HepG2 (cell line): ENCODE data around the gene ATP13A1.

Experiments used
- CTCF ChIP-seq: sonication (generic); formaldehyde crosslinking; IDR thresholded peaks from 2 replicates; pipeline ENCODE4 v1.5.0; 2020; ENCODE audit warnings: mild to moderate bottlenecking, missing genetic modification reagents, moderate library complexity
- EZH2 ChIP-seq: conservative IDR thresholded peaks from 2 replicates; pipeline ENCODE4 v1.6.1; 2012; ENCODE audit warnings: mild to moderate bottlenecking, low read depth, low read length, moderate library complexity
- FOXK1 ChIP-seq: sonication (generic); formaldehyde crosslinking; IDR thresholded peaks from 2 replicates; pipeline ENCODE4 v1.4.0; 2020; ENCODE audit warnings: low read depth, missing genetic modification reagents, borderline replicate concordance
- HES4 ChIP-seq: sonication (generic); formaldehyde crosslinking; IDR thresholded peaks from 2 replicates; pipeline ENCODE4 v1.9.0; 2021; ENCODE audit warnings: mild to moderate bottlenecking, missing genetic modification reagents, borderline replicate concordance
- MAFK ChIP-seq, 2 experiments: IDR thresholded peaks in 1 of 2; conservative IDR thresholded peaks in 1 of 2; 2 replicates each; pipeline ENCODE4 v1.6.1; 2011; ENCODE audit warnings: improper control_type of control experiment in 2 of 2, low read length in 2 of 2
- MXD4 ChIP-seq: IDR thresholded peaks from 2 replicates; pipeline ENCODE4 v1.6.1; 2016; ENCODE audit warnings: mild to moderate bottlenecking, missing biosample characterization, missing genetic modification reagents
- PCBP1 ChIP-seq: fragments of 200-400 bp; formaldehyde crosslinking; IDR thresholded peaks from 2 replicates; pipeline ENCODE4 v1.6.1; 2017; ENCODE audit warnings: mild to moderate bottlenecking, low read depth, low read length, borderline replicate concordance
- RAD21 ChIP-seq: fragments of 450-650 bp; formaldehyde crosslinking; IDR thresholded peaks from 2 replicates; pipeline ENCODE4 v1.5.0; 2020; ENCODE audit warnings: mild to moderate bottlenecking
- RFX1 ChIP-seq: fragments of 450-650 bp; IDR thresholded peaks from 2 replicates; pipeline ENCODE4 v1.6.1; 2017
- SIN3A ChIP-seq: IDR thresholded peaks from 2 replicates; pipeline ENCODE4 v1.6.1; 2011; ENCODE audit warnings: low read depth, mild to moderate bottlenecking, control low read depth, low read length, borderline replicate concordance
- TBP ChIP-seq: sonication (generic); formaldehyde crosslinking; IDR thresholded peaks from 2 replicates; pipeline ENCODE4 v1.5.0; 2020; ENCODE audit warnings: missing genetic modification reagents
- ZBTB7B ChIP-seq: sonication (generic); formaldehyde crosslinking; IDR thresholded peaks from 2 replicates; pipeline ENCODE4 v1.4.0; 2020; ENCODE audit warnings: missing genetic modification reagents
- ZNF138 ChIP-seq: sonication (generic); formaldehyde crosslinking; IDR thresholded peaks from 2 replicates; pipeline ENCODE4 v1.5.0; 2020; ENCODE audit warnings: mild to moderate bottlenecking, low read depth, missing genetic modification reagents

GRCh38 chr19:19597809-19598306 lies 65.6 kb downstream of the ATP13A1 start:
- TF ChIP-seq EZH2 = no peak
- no peak for TF ChIP-seq FOXK1 (CRISPR knock-in tag)
- TF ChIP-seq ZBTB7B = no peak
- TF ChIP-seq PCBP1 = no peak
- TF ChIP-seq RFX1 = no peak
- no peak for TF ChIP-seq CTCF
- no peak for TF ChIP-seq ZNF138 (CRISPR knock-in tag)
- TF ChIP-seq HES4 = no peak
- no peak for TF ChIP-seq MAFK (conservative IDR thresholded peaks at IDR 0.05 in 1 of 2, IDR thresholded peaks at IDR 0.05 in 1 of 2; ENCODE audit: low read length in 2 of 2)
- no peak for TF ChIP-seq TBP (CRISPR knock-in tag)
- no peak for TF ChIP-seq SIN3A
- no peak for TF ChIP-seq MXD4 (CRISPR knock-in tag)
- no peak for TF ChIP-seq RAD21 (CRISPR knock-in tag)
